Thoracic aorta endothelial cell (primary cell): Measurements from ENCODE around the gene NBPF15. TPM values are rescaled to one million over a fixed set of nuclear protein-coding genes. Genes with fewer than 3 reads are reported as not detected.

ENCODE experiments used
- small RNA-seq: library from RNA; depleted of rRNA; stranded (forward); fragments of <200 nt; gene quantifications from one replicate; pipeline ENCODE3, GENCODE V24; 2012
- total RNA-seq: library from RNA; depleted of rRNA; stranded (reverse); fragments of >200 nt; gene quantifications from 2 replicates; pipeline ENCODE4 v1.2.3, GENCODE V29; 2012

Gene NBPF15, protein sequence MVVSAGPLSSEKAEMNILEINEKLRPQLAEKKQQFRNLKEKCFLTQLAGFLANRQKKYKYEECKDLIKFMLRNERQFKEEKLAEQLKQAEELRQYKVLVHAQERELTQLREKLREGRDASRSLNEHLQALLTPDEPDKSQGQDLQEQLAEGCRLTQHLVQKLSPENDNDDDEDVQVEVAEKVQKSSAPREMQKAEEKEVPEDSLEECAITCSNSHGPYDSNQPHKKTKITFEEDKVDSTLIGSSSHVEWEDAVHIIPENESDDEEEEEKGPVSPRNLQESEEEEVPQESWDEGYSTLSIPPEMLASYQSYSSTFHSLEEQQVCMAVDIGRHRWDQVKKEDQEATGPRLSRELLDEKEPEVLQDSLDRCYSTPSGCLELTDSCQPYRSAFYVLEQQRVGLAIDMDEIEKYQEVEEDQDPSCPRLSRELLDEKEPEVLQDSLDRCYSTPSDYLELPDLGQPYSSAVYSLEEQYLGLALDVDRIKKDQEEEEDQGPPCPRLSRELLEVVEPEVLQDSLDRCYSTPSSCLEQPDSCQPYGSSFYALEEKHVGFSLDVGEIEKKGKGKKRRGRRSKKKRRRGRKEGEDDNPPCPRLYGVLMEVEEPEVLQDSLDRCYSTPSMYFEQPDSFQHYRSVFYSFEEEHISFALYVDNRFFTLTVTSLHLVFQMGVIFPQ
- 40.7 and 43.0 TPM in 2 replicates for total RNA-seq

DNA sequence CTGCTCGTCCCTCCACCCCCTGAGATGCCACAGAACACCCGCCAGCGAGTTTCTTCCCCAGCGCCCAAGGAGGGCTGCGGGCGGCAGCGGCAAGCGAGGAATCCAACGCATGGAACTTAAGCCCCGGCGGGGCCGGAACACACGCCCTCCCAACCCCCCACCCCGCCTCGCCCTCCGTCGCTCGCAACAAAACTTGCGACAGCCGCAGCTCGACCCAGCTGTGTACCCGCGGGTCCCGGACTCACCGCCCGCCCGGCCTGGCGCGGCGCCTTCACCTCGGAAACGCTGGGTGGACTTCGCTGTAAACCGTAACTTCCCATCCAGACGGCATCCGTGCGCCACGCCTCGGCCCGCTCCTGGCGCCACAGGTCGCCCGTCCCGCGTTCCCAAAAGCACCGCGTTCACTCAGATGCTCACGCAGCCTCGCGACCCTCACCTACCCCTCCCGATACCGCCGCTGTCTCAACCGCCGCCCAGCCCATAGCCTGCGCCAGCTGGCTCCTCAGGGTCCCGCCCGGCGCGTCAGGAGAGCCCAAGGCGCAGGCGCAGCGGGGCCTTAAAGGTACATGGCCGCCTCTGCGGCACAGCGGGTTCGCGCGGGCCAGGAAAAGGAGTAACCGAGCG, at the start of gene NBPF15:
TSS of gene NBPF15 (minus strand) at position 534 of the 624 bp plus-strand sequence. CDS start 21,666 bp downstream, outside the sequence.

Small RNAs within 50 kb of the gene (small RNA-seq; reads per million reads assigned to genes)
- gene AC246785.4 (not detected), gene RNVU1-15 (240 reads per million, percentile 99 among the genes with 10 or more reads in this experiment)

Other genes with a start within 250 kb of the NBPF15 start
- not detected in 2 replicates for gene PPIAL4E, start 88.0 kb downstream of the NBPF15 start, total RNA-seq
- gene PPIAL4F, start 131.2 kb upstream of the NBPF15 start, total RNA-seq = not detected in 2 replicates